ENCODE data around the gene TAAR2. TPM values are rescaled to one million over a fixed set of nuclear protein-coding genes. Genes with fewer than 3 reads are reported as not detected.

The TAAR2 gene
- total and polyA plus RNA-seq, 2 of the 13 experiments (the other 11 are each of a cell fraction or from before 2014, with no cell fraction given): not detected

DNA sequence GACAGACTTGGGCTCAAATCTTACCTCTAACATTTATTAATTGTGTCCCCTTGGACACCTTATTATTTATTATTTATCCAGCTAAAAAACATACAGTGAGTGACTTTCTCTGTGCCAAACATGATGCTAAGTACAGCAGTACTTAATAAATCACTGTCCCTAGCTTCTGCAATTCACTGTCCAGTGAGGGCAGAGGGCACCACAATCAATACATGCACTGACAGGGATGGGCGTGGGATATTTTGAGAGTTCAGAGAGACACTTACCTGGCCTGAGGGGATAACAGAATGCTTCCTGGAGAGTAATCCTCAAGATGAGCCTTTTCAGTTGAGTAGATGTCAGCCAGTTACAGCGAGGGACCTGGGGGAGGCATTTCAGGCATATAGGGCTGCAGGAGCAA, 9.3 kb upstream of the TAAR2 start (continued):
- TF ChIP-seq, protein P1, sequence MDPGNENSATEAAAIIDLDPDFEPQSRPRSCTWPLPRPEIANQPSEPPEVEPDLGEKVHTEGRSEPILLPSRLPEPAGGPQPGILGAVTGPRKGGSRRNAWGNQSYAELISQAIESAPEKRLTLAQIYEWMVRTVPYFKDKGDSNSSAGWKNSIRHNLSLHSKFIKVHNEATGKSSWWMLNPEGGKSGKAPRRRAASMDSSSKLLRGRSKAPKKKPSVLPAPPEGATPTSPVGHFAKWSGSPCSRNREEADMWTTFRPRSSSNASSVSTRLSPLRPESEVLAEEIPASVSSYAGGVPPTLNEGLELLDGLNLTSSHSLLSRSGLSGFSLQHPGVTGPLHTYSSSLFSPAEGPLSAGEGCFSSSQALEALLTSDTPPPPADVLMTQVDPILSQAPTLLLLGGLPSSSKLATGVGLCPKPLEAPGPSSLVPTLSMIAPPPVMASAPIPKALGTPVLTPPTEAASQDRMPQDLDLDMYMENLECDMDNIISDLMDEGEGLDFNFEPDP (CRISPR knock-in tag; conservative IDR thresholded peaks at IDR 0.05): no peak
- no peak for TF ChIP-seq POLR2A (IDR thresholded peaks at IDR 0.05; ENCODE audit: insufficient read depth in 1 of 2, low read depth in 2 of 2, low read length in 2 of 2)

DNA sequence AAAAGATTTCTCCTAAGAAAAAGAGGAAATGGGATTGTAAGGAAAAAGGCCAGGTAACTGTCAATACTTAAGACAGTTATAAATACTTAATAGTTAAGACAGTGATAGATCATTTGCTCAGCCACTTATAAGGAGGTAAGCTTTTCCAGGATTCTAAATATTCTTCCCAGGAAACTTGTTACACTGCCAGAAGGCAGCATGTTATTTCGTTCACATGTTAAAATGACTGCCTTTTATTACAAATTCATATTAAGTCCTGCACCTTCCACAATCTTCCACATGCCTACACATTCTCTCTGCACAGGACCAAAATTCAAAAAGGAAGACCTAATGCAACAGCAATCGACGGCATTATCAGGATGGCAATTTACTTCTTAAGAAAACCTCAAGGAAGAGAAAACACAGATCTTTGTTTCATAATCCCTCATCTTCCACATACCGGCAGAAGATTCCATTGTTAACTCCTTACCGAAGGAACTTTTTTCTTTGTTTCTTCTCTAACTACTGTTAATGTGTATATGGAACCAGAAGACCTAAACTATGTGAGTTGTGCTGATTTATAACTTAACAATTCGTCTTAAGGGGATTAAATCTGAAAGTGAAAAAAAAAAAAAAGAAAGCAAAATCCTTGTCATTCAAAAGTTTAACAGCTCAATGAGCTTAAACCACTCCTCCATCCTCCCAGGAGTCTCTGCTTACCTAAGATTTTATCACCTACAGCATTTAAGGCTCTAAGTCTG, 799 bp downstream of the TAAR2 start:
- Histone ChIP-seq H3K4me1 (ENCODE audit: insufficient read depth, low read length) (no peaks in the 10 kb centered on the region), H3K79me2 (ENCODE audit: insufficient read depth, low read length) (no peaks in the 10 kb centered on the region), H3K27me3 (ENCODE audit: control insufficient read depth in 1 of 2, insufficient read depth in 2 of 2, low read length in 2 of 2) (no peaks in the 10 kb centered on the region), H3K36me3 (replicated peaks in 1 of 2; ENCODE audit: control insufficient read depth in 1 of 2, insufficient read depth in 2 of 2, low read length in 2 of 2) (no peaks in the 10 kb centered on the region), H3K9me3 (ENCODE audit: low read length) (no peaks in the 10 kb centered on the region), H3K4me3 (replicated peaks in 1 of 3; ENCODE audit: insufficient read depth in 1 of 3, low read depth in 2 of 3, low read length in 3 of 3) (no peak overlapping the region), H4K20me1 (ENCODE audit: insufficient read depth, low read length) (no peaks in the 10 kb centered on the region), H2AFZ (ENCODE audit: low read length) (no peak overlapping the region), H3K4me2 (ENCODE audit: low read depth, low read length) (no peak overlapping the region), H3K9ac (ENCODE audit: insufficient read depth, low read depth, low read length) (no peak overlapping the region), H3K27ac (ENCODE audit: extremely low read length, insufficient read depth, low read length) (no peak overlapping the region)
- no TSS peak for BruUV-seq (replicated peaks)
- intact Hi-C loops (cut with micrococcal nuclease; ENCODE audit: unreplicated experiment): no loop called here
- ChIA-PET CTCF (ENCODE audit: low intra/inter-chr PET ratio, low total read pairs) (no interaction called here), POLR2A (no interaction called here)
- WGBS (ENCODE audit: low lambda C conversion rate): 31% methylated on average over 6 of the region's 6 CpGs
- DNase-seq (ENCODE audit: low spot score) (no peak), FAIRE-seq (no peak), ATAC-seq (no peak)
- TF ChIP-seq, protein P2, sequence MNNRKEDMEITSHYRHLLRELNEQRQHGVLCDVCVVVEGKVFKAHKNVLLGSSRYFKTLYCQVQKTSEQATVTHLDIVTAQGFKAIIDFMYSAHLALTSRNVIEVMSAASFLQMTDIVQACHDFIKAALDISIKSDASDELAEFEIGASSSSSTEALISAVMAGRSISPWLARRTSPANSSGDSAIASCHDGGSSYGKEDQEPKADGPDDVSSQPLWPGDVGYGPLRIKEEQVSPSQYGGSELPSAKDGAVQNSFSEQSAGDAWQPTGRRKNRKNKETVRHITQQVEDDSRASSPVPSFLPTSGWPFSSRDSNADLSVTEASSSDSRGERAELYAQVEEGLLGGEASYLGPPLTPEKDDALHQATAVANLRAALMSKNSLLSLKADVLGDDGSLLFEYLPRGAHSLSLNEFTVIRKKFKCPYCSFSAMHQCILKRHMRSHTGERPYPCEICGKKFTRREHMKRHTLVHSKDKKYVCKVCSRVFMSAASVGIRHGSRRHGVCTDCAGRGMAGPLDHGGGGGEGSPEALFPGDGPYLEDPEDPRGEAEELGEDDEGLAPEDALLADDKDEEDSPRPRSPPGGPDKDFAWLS (CRISPR knock-in tag; IDR thresholded peaks at IDR 0.05; ENCODE audit: borderline replicate concordance): no peak
- TF ChIP-seq ZNF292 (CRISPR knock-in tag; IDR thresholded peaks at IDR 0.05; ENCODE audit: borderline replicate concordance, low read depth) (no peak), PHF20 (CRISPR knock-in tag; IDR thresholded peaks at IDR 0.05) (no peak), ZNF432 (CRISPR knock-in tag; IDR thresholded peaks at IDR 0.05; ENCODE audit: borderline replicate concordance) (no peak), ZNF629 (CRISPR knock-in tag; conservative IDR thresholded peaks at IDR 0.05) (no peak)
- in situ Hi-C loops (cut with HindIII; ENCODE audit: extremely low pct_ligation_motif_present, low pct_unique_long_range_greater_than_20kb): no loop called here
